ENCODE measurements around the gene RNF138.
"Not testable (repeated sequence)": the region's sequence is repeated elsewhere in the genome, so short reads cannot be mapped to it uniquely, and the experiment has no call there.

RNF138 gene

DNA sequence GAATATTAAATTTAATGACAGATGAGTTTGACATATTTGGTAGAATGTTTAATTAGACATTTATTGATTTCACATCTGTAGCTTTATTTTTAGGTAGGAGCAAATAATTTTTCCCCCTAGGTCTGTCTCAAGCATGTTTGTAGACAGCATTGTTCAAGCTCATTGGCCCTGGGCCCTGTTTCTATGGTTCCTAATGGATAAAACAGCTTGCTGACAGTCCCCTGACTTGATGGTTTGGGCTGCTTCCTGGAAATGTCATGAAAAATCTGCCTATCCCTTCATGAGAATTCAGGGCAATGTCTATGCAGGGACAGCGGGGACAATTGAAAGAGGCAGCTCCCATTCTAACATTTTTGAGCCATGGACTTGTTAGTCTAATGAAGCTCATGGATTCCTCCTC is 83.6 kb downstream of the RNF138 start:
- DNase-seq, result no peak

DNA sequence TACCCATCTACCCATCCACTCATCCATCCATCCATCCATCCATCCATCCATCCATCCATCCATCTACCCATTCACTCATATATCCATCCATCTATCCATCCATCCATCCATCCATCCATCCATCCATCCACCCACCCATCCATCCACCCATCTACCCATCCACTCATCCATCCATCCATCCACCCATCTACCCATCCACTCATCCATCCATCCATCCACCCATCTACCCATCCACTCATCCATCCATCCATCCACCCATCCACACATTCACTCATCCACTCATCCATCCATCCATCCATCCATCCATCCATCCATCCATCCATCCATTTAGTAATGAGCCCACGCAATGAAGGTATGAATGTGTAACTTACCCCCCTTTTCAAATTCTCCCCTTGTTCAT is 85.1 kb downstream of the RNF138 start:
- not testable (repeated sequence) for DNase-seq

DNA sequence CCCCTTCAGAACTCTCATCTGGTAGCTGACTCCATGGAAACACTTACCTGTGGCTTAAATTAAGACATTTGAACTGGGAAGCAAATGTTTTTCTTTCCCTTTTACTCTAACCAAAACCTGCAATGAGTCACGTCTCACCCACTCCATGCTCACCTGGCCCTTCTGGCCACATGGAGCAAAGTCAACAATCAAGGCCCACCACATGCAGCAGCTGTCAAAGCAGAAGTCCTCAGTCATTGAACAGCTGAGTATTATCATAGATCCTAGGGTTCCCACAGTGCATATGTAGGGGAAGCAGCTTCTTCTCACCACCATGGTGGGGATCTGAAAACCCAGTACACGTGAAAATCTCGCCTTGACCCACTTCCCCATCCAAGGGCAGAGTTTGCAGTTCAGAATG is 85.9 kb downstream of the RNF138 start:
- DNase-seq, result no peak
